IPS DF 6.9 (cell line): ENCODE measurements around the gene TEX11.
"Not testable (repeated sequence)": the region's sequence is repeated elsewhere in the genome, so short reads cannot be mapped to it uniquely, and the experiment has no call there.

Source experiments
- DNase-seq: peaks from one replicate; pipeline ENCODE4 v3.0.0-alpha.2; 2013; ENCODE audit warnings: low read depth, low spot score
- H3K27ac ChIP-seq: one replicate; pipeline ENCODE4 v1.5.1; 2013; ENCODE audit warnings: low read length, control low read depth
- H3K27me3 ChIP-seq: 2 replicates; pipeline ENCODE4 v1.6.1; 2013; ENCODE audit warnings: mild to moderate bottlenecking, low read length; ENCODE audit not compliant: control insufficient read depth, insufficient read depth
- H3K36me3 ChIP-seq: 2 replicates; pipeline ENCODE4 v1.6.1; 2013; ENCODE audit warnings: low read length; ENCODE audit not compliant: control insufficient read depth, insufficient read depth
- H3K4me1 ChIP-seq: 2 replicates; pipeline ENCODE4 v1.6.1; 2013; ENCODE audit warnings: low read length; ENCODE audit not compliant: control insufficient read depth, insufficient read depth
- H3K4me3 ChIP-seq: 2 replicates; pipeline ENCODE4 v1.5.1; 2013; ENCODE audit warnings: mild to moderate bottlenecking, low read length
- H3K9me3 ChIP-seq: 2 replicates; pipeline ENCODE4 v1.6.1; 2013; ENCODE audit warnings: low read length, inconsistent platforms; ENCODE audit not compliant: control insufficient read depth, insufficient read depth
- WGBS: extraction: QIAGEN DNeasy Blood & Tissue Kit; methylation state at CpG from one replicate; pipeline ENCODE4 v1.1.7; 2013; ENCODE audit warnings: mixed read lengths, missing lambda C conversion rate; ENCODE audit not compliant: insufficient read length, insufficient coverage; 5-methylcytosine and 5-hydroxymethylcytosine counted together

The TEX11 gene

GRCh38 chrX:70852294-70852693 lies 56.2 kb downstream of the TEX11 start:
- no peak overlapping the region for H3K4me3 ChIP-seq
- no peaks in the 10 kb centered on the region for H3K4me1 ChIP-seq
- H3K27me3 ChIP-seq, result no peaks in the 10 kb centered on the region
- WGBS, result no CpG with 5 or more reads among the region's 3 CpGs
- H3K27ac ChIP-seq, result no peak overlapping the region
- no peaks in the 10 kb centered on the region for H3K36me3 ChIP-seq
- no peak for DNase-seq
- no peaks in the 10 kb centered on the region for H3K9me3 ChIP-seq

DNA sequence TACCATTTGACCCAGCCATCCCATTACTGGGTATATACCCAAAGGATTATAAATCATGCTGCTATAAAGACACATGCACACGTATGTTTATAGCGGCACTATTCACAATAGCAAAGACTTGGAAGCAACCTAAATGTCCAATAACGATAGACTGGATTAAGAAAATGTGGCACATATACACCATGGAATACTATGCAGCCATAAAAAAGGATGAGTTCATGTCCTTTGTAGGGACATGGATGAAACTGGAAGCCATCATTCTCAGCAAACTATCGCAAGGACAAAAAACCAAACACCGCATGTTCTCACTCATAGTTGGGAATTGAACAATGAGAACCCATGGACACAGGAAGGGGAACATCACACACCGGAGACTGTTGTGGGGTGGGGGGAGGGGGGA lies 64.4 kb downstream of the TEX11 start:
- not testable (repeated sequence) for H3K9me3 ChIP-seq, H3K27ac ChIP-seq, H3K4me1 ChIP-seq, DNase-seq, H3K4me3 ChIP-seq, H3K36me3 ChIP-seq, H3K27me3 ChIP-seq
- WGBS, result no CpG with 5 or more reads among the region's 6 CpGs

GRCh38 chrX:70843620-70844019 lies 64.9 kb downstream of the TEX11 start:
- not testable (repeated sequence) for H3K27me3 ChIP-seq, H3K27ac ChIP-seq
- no CpG with 5 or more reads among the region's 1 CpG for WGBS

DNA sequence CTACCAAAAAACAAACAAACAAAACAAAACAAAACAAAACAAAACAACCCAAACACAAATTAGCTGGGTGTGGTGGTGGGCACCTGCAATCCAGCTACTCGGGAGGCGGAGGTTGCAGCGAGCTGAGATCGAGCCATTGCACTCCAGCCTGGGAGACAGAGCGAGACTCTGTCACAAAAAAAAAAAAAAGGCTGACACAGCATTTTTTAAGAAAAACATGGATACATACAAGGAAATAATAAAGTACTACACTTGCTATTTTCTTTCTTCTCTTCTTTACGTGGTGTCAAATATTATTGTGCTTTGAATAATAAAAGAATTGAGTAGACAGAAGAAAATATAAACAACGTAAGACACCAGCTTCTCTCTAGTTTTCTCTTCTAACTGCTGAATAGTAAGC lies 73.9 kb downstream of the TEX11 start:
- no peaks in the 10 kb centered on the region for H3K4me1 ChIP-seq
- no peak overlapping the region for H3K27ac ChIP-seq
- no CpG with 5 or more reads among the region's 7 CpGs for WGBS
- no peak for DNase-seq
- H3K36me3 ChIP-seq, result no peaks in the 10 kb centered on the region
- no peaks in the 10 kb centered on the region for H3K27me3 ChIP-seq
- H3K9me3 ChIP-seq, result no peaks in the 10 kb centered on the region
- H3K4me3 ChIP-seq, result no peak overlapping the region

More at GRCh38 chrX:70843620-70844019, 64.9 kb downstream of the TEX11 start:
- H3K36me3 ChIP-seq, DNase-seq, H3K4me3 ChIP-seq, H3K4me1 ChIP-seq, H3K9me3 ChIP-seq: not testable (repeated sequence)

GRCh38 chrX:70826715-70827114 lies 81.8 kb downstream of the TEX11 start:
- no peaks in the 10 kb centered on the region for H3K9me3 ChIP-seq
- H3K36me3 ChIP-seq, result no peaks in the 10 kb centered on the region
- no peak for DNase-seq
- H3K27me3 ChIP-seq, result no peaks in the 10 kb centered on the region
- no peak overlapping the region for H3K27ac ChIP-seq
- H3K4me3 ChIP-seq, result no peak overlapping the region
- WGBS, result no CpG with 5 or more reads among the region's 3 CpGs
- H3K4me1 ChIP-seq, result no peaks in the 10 kb centered on the region

DNA sequence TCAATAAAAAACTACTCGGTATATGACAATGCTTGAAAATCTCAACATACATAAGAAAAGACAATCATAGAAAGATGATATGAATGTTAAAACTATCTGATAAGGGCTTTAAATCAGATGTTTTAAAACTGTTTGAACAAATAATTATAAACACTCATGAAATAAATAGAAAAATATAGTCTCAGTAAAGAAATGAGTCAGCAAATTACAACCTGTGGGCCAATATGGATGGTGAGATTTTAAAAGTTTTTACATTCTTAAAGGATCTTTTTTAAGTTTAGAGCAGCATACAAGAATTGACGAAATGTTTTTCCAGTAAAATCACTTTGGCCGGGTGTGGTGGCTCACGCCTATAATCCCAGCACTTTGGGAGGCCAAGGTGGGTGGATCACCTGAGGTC lies 83.1 kb downstream of the TEX11 start:
- DNase-seq, result no peak
- Histone ChIP-seq H3K4me1 (no peaks in the 10 kb centered on the region), H3K36me3 (no peaks in the 10 kb centered on the region), H3K4me3 (no peak overlapping the region), H3K9me3 (no peaks in the 10 kb centered on the region), H3K27me3 (no peaks in the 10 kb centered on the region), H3K27ac (no peak overlapping the region)
- no CpG with 5 or more reads among the region's 4 CpGs for WGBS

DNA sequence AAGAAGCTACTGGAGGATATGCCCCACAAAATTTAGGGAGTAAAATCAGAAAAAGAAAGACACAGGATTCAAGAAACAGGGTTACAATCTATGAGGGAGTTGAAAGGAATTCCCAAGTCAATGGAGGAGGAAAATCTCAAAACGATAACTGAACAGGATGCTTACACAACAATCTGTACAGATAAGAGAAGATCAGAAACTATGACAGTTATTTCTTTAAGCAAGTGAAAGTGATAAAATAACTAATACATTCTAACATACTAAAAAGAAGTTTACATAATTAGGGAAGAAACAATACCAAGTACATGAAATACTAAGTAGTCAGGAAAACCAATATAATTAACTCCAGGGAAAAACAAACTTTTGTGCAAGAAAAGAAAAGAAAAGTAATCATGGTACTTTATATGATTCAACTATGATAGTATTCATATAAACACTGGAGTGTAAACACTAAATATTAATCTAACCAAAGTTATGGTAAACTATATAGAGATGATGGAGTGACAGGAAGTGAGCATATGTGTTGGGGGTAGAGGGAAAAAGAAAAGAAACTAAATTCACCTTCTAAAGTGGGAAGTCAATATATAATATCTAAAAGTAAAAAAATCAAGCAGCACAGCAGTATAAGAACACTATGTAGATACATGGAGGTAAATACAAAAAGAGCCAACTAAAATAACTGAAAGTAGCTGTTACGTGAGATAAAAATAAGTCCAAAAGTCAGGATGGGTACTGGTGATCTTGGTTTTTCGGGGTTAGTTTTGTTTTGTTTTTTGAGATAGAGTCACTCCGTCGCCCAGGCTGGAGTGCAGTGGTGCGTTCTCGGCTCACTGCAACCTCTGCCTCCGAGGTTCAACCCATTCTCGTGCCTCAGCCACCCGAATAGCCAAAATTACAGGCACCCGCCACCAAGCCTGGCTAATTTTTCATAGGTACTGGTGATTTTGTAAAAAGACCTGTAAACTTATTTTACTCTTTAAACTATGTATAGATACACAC lies 99.3 kb downstream of the TEX11 start:
- H3K36me3 ChIP-seq, result no peaks in the 10 kb centered on the region
- no peaks in the 10 kb centered on the region for H3K9me3 ChIP-seq
- H3K4me3 ChIP-seq, result no peak overlapping the region
- H3K27me3 ChIP-seq, result no peaks in the 10 kb centered on the region
- WGBS, result no CpG with 5 or more reads among the region's 11 CpGs
- DNase-seq, result no peak
- H3K27ac ChIP-seq, result no peak overlapping the region
- H3K4me1 ChIP-seq, result no peaks in the 10 kb centered on the region

DNA sequence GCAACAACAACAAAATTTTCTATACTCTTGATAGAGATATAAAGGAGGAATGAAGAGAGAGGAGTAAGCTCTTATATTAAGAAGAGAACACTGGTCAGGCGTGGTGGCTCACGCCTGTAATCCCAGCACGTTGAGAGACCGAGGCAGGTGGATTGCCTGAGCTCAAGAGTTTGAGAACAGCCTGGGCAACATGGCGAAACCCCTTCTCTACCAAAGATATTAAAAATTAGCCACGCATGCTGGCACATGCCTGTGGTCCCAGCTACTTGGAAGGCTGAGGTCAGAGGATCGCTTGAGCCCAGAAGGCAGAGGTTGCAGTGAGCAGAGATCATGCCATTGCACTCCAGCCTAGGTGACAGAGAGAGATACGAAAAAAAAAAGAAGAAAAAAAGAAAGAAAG lies 102.4 kb downstream of the TEX11 start:
- no peaks in the 10 kb centered on the region for H3K27me3 ChIP-seq
- WGBS, result no CpG with 5 or more reads among the region's 8 CpGs
- H3K4me3 ChIP-seq, result no peak overlapping the region
- no peak overlapping the region for H3K27ac ChIP-seq
- no peaks in the 10 kb centered on the region for H3K4me1 ChIP-seq
- no peaks in the 10 kb centered on the region for H3K36me3 ChIP-seq
- no peak for DNase-seq
- H3K9me3 ChIP-seq, result no peaks in the 10 kb centered on the region

GRCh38 chrX:70796742-70797141 lies 111.8 kb downstream of the TEX11 start:
- not testable (repeated sequence) for H3K27ac ChIP-seq, DNase-seq, H3K9me3 ChIP-seq, H3K27me3 ChIP-seq, H3K4me1 ChIP-seq, H3K4me3 ChIP-seq, H3K36me3 ChIP-seq
- no CpG with 5 or more reads among the region's 1 CpG for whole genome bisulfite sequencing

DNA sequence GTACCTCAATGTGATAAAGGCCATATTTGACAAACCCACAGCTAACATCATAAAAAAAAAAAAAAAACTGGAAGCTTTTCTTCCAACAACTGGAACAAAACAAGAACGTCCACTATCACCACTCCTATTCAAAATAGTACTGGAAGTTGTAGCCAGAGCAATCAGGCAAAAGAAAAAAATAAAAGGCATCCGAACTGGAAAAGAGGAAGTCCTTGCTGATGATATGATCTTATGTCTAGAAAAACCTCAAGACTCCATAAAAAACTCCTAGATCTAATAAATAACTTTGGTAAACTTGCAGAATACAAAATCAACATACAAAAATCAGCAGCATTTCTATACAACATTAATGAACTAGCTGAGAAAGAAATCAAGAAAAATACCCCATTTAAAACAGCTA lies 134.3 kb downstream of the TEX11 start:
- no CpG with 5 or more reads among the region's 2 CpGs for WGBS
- Histone ChIP-seq H3K9me3 (no peaks in the 10 kb centered on the region), H3K27me3 (no peaks in the 10 kb centered on the region), H3K4me3 (no peak overlapping the region), H3K36me3 (no peaks in the 10 kb centered on the region), H3K27ac (no peak overlapping the region), H3K4me1 (no peaks in the 10 kb centered on the region)
- no peak for DNase-seq
